HG02610 (cell line): ENCODE measurements around the gene ZNF541.

Experiments used
- ATAC-seq: cut with Tn5 transposase; IDR thresholded peaks from one replicate; pipeline ENCODE4 v1.9.1; 2021; ENCODE audit warnings: mild to moderate bottlenecking, moderate library complexity; ENCODE audit not compliant: unreplicated experiment

The ZNF541 gene, protein sequence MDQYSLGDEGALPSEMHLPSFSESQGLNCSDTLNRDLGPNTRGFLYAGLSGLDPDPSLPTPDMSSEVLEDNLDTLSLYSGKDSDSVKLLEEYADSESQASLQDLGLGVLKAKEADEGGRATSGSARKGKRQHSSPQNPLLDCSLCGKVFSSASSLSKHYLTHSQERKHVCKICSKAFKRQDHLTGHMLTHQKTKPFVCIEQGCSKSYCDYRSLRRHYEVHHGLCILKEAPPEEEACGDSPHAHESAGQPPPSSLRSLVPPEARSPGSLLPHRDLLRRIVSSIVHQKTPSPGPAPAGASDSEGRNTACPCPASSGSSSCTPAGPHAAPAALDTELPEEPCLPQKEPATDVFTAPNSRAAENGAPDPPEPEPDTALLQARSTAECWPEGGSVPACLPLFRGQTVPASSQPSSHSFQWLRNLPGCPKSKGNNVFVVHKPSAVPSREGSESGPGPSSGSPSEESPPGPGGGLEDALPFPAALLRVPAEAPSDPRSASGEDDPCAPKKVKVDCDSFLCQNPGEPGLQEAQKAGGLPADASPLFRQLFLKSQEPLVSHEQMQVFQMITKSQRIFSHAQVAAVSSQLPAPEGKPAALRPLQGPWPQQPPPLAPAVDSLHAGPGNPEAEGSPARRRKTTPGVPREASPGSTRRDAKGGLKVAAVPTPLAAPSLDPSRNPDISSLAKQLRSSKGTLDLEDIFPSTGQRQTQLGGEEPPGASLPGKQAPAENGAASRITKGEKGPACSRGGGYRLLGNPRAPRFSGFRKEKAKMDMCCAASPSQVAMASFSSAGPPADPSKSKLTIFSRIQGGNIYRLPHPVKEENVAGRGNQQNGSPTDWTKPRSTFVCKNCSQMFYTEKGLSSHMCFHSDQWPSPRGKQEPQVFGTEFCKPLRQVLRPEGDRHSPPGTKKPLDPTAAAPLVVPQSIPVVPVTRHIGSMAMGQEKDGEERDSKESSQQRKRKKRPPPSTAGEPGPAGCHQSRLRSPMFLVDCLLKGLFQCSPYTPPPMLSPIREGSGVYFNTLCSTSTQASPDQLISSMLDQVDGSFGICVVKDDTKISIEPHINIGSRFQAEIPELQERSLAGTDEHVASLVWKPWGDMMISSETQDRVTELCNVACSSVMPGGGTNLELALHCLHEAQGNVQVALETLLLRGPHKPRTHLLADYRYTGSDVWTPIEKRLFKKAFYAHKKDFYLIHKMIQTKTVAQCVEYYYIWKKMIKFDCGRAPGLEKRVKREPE (N-terminal part only)

DNA sequence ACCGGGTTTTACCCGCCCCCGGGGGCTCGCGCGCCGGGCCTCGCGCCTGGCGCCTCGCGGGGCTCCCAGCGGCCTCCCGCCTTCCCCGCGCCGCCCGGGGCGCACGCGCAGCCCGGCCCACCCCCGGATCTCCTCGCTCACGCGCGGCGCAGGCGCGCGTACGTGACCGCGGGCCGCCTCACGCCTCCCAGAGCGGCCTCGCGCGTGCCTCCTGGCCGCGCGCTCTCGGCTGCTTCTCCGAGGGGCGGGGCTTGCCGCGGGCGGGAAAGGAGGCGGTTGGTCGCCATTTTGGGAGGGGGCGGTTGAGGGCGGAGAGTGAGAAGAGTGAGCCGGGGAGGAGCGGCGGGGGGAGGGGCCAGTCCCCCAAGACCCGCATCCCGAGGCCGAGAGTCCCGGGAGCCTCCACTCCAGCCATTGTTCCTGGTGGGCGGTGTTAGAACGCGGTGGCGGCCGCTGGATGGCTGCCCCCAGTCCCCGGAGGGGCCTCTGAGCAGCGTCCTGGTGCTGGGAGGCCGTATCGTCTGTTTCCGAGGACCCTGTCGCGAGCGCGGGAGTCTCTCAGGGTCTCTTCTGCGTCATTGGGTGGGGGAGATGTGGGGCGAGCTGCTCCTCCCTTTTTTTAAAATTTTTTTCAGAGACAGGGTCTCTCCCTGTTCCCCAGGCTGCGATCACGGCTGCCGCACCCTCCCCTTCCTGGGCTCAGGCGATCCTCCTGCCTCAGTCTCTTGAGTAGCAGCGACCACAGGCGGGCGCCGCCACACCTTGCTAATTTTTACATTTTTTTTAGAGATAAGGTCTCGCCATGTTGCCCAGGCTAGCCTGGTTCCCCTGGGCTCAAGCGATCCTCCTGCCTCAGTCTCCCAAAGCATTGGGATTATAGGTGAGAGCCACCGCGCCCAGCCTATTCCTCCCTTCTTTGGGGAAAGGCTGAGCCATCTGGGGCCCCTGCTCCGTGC lies at the start of gene ZNF541:
ZNF541 (minus strand) TSS at position 78 of the 956 bp plus-strand sequence. CDS start 17,292 bp downstream, outside the sequence.
- ATAC-seq, result no peak

GRCh38 chr19:47619763-47620162 lies 46.8 kb upstream of the ZNF541 start:
- ATAC-seq, result no peak

GRCh38 chr19:47618771-47619170 lies 45.8 kb upstream of the ZNF541 start:
- ATAC-seq, result no peak

- no peak for ATAC-seq
Measured at GRCh38 chr19:47615714-47616113, 42.8 kb upstream of the ZNF541 start.

- no peak for ATAC-seq
Measured at GRCh38 chr19:47615230-47615629, 42.3 kb upstream of the ZNF541 start.

GRCh38 chr19:47614559-47614958 lies 41.6 kb upstream of the ZNF541 start:
- no peak for ATAC-seq

DNA sequence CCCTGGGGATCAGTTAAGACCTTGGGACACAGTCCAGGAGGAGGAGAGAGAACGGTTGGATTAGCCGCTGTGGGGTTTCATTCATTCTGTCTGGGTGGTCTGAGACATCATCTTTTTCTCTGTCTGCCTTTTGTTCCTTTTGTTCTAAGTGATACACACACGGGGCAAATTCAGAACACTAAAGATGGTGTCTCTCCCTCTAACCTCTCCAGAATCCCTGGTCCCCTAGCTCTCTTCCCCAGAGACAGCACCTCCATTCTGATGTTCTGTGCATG lies 41.0 kb upstream of the ZNF541 start:
- no peak for ATAC-seq

GRCh38 chr19:47613165-47614020 lies 40.4 kb upstream of the ZNF541 start:
- ATAC-seq, result no peak

GRCh38 chr19:47610902-47611301 lies 38.0 kb upstream of the ZNF541 start:
- ATAC-seq, result no peak

DNA sequence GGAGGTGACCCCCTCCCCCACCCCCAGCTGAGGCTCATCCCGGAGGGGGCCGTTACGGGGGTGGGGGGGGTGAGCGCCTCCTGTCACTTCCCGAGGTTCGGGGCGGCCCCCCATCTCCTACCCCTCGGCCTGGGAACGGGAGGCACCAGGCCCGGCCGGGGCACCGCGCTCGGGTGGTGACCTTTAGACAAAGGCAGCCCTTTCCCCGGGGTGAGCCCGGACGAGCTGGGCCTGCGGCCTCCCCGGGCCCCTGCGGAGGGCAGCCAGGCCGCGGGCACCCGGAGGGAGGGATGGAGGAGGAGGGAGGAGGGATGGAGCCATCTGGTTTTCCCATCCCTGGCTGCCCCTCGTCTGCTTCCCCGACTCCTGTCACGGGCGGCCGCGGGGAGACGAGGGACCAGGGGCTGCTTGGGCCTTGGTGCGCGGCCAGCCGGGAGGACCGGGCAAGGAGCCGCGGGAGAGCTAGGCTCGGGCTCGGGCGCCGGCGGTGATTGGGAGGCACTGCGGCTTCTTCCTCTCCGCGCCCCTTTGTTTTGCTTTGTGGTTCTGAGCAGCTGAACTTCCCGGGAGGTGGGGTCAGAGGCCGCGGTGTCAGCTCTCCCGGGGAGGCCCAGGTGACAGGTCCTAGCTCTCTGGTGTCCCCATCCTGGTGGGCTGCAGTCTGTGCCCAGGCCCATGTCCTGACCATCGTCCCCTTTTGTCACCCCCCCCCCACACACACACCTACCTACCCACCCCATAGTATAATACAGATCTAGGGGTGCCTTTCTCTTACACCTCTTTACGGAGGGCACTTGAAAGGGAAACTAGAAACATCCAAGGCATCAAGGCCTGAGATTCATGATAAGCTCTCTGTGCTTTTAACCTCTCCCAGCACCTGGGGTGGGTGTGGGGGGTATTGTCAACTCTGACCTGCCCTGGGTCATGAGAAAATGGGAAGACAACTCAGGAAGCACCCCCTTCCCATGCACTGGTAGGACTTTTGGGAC lies 37.3 kb upstream of the ZNF541 start:
- ATAC-seq, result no peak

DNA sequence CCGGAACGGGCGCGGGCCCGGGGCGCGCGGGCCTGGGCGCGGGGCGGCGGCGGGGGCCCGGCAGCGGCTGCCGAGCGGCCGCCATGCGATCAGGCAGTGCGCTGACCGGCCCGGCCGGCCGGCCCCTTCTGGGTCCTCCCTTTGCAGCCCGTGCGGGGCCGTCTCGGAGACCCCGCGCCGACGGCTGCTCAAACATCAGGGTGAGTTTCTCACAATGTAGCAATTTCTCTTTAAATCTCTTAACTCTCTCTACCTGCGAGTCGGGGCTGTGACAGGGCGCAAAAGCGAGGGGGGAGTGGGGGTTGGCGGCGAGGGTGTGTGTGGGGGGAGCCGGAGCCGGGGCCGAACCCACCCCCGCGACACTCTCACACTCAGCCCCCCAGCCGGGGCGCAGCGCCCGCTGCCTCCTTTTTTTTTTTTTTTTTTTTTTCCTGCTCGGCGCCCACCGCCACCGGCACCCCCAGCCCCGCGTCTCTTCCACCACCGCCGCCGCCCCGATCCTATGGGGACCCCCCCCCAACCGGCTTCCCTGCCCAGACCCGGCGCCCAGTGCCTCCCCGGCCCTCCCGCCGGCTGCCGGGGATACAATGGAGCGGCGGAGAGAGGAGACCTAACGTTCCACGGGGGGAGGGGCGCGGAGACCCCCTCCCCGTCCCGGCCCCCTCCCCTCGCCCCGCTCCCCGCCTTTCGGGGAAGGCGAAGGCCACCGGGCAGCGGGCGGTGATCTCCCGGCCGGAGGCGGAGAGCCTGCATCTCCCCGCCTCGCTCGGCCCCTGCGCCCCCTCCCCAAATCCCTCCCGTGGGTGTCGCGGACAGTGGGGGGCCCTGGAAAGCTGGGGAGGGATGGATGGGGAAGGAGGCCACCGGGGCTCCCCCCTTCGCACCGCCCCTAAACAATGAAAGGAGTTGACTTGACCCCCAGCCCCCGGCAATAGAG lies 36.3 kb upstream of the ZNF541 start, which contains the start of gene BICRA:
BICRA (plus strand) TSS at position 166 of the 937 bp plus-strand sequence. CDS start 64,441 bp downstream, outside the sequence.
- ATAC-seq, result peak; percentile 42

GRCh38 chr19:47608074-47608918 lies 35.3 kb upstream of the ZNF541 start:
- ATAC-seq, result peak; percentile 82

DNA sequence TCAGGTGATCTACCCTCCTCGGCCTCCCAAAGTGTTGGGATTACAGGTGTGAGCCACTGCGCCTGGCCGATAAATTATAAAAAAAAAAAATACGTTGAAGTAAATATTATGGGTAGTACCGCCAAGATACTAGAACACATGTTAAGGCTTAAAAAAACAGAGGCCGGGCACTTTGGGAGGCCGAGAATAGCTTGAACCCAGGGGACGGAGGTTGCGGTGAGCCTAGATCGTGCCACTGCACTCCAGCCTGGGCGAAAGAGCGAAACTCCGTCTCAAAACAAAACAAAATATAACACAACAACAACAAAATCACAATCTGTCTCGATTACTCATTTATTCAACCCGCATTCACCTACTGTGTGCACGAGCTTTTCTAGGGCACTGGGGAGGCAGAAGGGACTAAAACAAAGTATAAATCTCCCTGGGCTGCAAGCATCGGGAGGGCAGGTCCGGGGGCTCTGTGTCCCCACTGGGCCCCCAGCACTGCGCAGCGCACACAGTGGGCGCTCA lies 34.7 kb upstream of the ZNF541 start:
- no peak for ATAC-seq

GRCh38 chr19:47603706-47604565 lies 31.0 kb upstream of the ZNF541 start:
- no peak for ATAC-seq
